Astrocyte (in vitro differentiated cells and primary cell): ENCODE data around the gene TMEM40. TPM values are rescaled to one million over a fixed set of nuclear protein-coding genes. Genes with fewer than 3 reads are reported as not detected.

Source experiments
- DNase-seq: peaks from one replicate; pipeline ENCODE4 v3.0.0-alpha.2; 2010; ENCODE audit warnings: low read depth
- FAIRE-seq: peaks from 2 replicates; lab custom pipeline; 2011; peaks lifted over from hg19 to GRCh38; lab: Jason Lieb, UNC
- H2AFZ ChIP-seq: 2 replicates; pipeline ENCODE4 v1.6.0; 2012; ENCODE audit warnings: low read depth, low read length, inconsistent platforms
- H3K27ac ChIP-seq: 2 replicates; pipeline ENCODE4 v1.5.1; 2011; ENCODE audit warnings: low read depth, low read length, inconsistent platforms
- H3K27me3 ChIP-seq: 2 replicates; pipeline ENCODE4 v1.6.0; 2011; ENCODE audit warnings: low read length, inconsistent platforms; ENCODE audit not compliant: insufficient read depth
- H3K36me3 ChIP-seq: 2 replicates; pipeline ENCODE4 v1.5.1; 2011; ENCODE audit warnings: low read length, inconsistent platforms; ENCODE audit not compliant: insufficient read depth
- H3K4me1 ChIP-seq: 2 replicates; pipeline ENCODE4 v1.5.1; 2011; ENCODE audit warnings: low read length, inconsistent platforms; ENCODE audit not compliant: insufficient read depth
- H3K4me2 ChIP-seq: 2 replicates; pipeline ENCODE4 v1.6.0; 2012; ENCODE audit warnings: low read length, inconsistent platforms
- H3K4me3 ChIP-seq: 2 replicates; pipeline ENCODE4 v1.5.1; 2011; ENCODE audit warnings: low read depth, mild to moderate bottlenecking, low read length, inconsistent platforms; ENCODE audit not compliant: insufficient read depth
- H3K79me2 ChIP-seq: 2 replicates; pipeline ENCODE4 v1.6.0; 2012; ENCODE audit warnings: mild to moderate bottlenecking, low read length, inconsistent platforms; ENCODE audit not compliant: insufficient read depth
- H3K9ac ChIP-seq: 2 replicates; pipeline ENCODE4 v1.6.0; 2012; ENCODE audit warnings: mild to moderate bottlenecking, low read length, inconsistent platforms
- H3K9me3 ChIP-seq: 2 replicates; pipeline ENCODE4 v1.5.1; 2012; ENCODE audit warnings: low read depth, mild to moderate bottlenecking, low read length, inconsistent platforms; ENCODE audit not compliant: insufficient read depth
- H4K20me1 ChIP-seq: 2 replicates; pipeline ENCODE4 v1.6.0; 2012; ENCODE audit warnings: low read length, inconsistent platforms; ENCODE audit not compliant: insufficient read depth
- H3K27ac Mint-ChIP-seq: one replicate; pipeline ENCODE4 v1.8.0; 2021; ENCODE audit warnings: mild to moderate bottlenecking, mixed read lengths; ENCODE audit not compliant: unreplicated experiment
- H3K27me3 Mint-ChIP-seq: one replicate; pipeline ENCODE4 v1.8.0; 2021; ENCODE audit warnings: low read depth, mixed read lengths; ENCODE audit not compliant: unreplicated experiment
- H3K36me3 Mint-ChIP-seq: one replicate; pipeline ENCODE4 v1.8.0; 2021; ENCODE audit warnings: low read depth, mixed read lengths; ENCODE audit not compliant: unreplicated experiment
- H3K4me1 Mint-ChIP-seq: one replicate; pipeline ENCODE4 v1.8.0; 2021; ENCODE audit warnings: low read depth, mixed read lengths; ENCODE audit not compliant: unreplicated experiment
- H3K4me3 Mint-ChIP-seq: one replicate; pipeline ENCODE4 v1.8.0; 2021; ENCODE audit warnings: mild to moderate bottlenecking, moderate library complexity, mixed read lengths; ENCODE audit not compliant: unreplicated experiment
- H3K9me3 Mint-ChIP-seq: one replicate; pipeline ENCODE4 v1.8.0; 2021; ENCODE audit warnings: mild to moderate bottlenecking, mixed read lengths; ENCODE audit not compliant: unreplicated experiment
- EZH2 ChIP-seq: IDR thresholded peaks from 2 replicates; pipeline ENCODE4 v1.6.1; 2012; ENCODE audit warnings: mild to moderate bottlenecking, low read length, inconsistent platforms; ENCODE audit not compliant: insufficient read depth
- total RNA-seq: library from RNA; stranded (reverse); gene quantifications from 2 replicates; pipeline ENCODE4 v1.2.1, GENCODE V29; 2021
- TF ChIP-seq, protein P1 (sequence below): IDR thresholded peaks from 2 replicates; pipeline ENCODE4 v1.5.1; 2011; ENCODE audit warnings: low read depth, mild to moderate bottlenecking, inconsistent platforms, low read length, moderate library complexity; ENCODE audit not compliant: insufficient read depth

The TMEM40 gene
- total RNA-seq, 1 donor from 2014 or later, result 2.0 TPM

DNA sequence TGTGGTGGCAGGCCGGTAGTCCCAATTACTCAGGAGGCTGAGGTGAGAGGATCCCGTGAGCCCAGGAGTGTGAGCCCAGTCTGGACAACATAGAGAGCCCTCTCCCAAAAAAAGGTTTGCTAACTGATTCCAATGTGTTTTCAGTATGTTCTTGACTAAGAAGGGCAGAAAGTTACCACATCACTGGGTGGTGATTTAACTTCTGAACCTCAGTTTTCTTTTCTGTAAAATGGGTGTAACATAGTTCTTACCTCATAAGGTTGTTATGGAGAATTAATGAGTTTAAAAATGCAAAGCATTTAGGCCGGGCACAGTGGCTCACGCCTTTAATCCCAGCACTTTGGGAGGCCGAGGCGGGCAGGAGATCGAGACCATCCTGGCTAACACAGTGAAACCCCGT is 66.6 kb downstream of the TMEM40 start:
- Histone ChIP-seq H3K27ac (no peak overlapping the region), H3K27me3 (no peaks in the 10 kb centered on the region), H3K9ac (no peak overlapping the region), H3K36me3 (no peaks in the 10 kb centered on the region), H3K4me1 (no peaks in the 10 kb centered on the region), H3K9me3 (no peaks in the 10 kb centered on the region), H3K79me2 (no peaks in the 10 kb centered on the region), H2AFZ (no peak overlapping the region), H3K4me3 (no peak overlapping the region), H3K4me2 (no peak overlapping the region), H4K20me1 (no peaks in the 10 kb centered on the region)
- no peak for FAIRE-seq
- TF ChIP-seq EZH2, result no peak
- TF ChIP-seq, protein P1, sequence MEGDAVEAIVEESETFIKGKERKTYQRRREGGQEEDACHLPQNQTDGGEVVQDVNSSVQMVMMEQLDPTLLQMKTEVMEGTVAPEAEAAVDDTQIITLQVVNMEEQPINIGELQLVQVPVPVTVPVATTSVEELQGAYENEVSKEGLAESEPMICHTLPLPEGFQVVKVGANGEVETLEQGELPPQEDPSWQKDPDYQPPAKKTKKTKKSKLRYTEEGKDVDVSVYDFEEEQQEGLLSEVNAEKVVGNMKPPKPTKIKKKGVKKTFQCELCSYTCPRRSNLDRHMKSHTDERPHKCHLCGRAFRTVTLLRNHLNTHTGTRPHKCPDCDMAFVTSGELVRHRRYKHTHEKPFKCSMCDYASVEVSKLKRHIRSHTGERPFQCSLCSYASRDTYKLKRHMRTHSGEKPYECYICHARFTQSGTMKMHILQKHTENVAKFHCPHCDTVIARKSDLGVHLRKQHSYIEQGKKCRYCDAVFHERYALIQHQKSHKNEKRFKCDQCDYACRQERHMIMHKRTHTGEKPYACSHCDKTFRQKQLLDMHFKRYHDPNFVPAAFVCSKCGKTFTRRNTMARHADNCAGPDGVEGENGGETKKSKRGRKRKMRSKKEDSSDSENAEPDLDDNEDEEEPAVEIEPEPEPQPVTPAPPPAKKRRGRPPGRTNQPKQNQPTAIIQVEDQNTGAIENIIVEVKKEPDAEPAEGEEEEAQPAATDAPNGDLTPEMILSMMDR, result no peak
- H3K4me3 Mint-ChIP-seq, result no peak overlapping the region
- no peak overlapping the region for H3K27ac Mint-ChIP-seq
- H3K4me1 Mint-ChIP-seq, result peaks cover 9% of the 10 kb centered on the region
- H3K27me3 Mint-ChIP-seq, result peaks cover 10% of the 10 kb centered on the region
- H3K9me3 Mint-ChIP-seq, result no peaks in the 10 kb centered on the region
- DNase-seq, result no peak
- H3K36me3 Mint-ChIP-seq, result no peaks in the 10 kb centered on the region

DNA sequence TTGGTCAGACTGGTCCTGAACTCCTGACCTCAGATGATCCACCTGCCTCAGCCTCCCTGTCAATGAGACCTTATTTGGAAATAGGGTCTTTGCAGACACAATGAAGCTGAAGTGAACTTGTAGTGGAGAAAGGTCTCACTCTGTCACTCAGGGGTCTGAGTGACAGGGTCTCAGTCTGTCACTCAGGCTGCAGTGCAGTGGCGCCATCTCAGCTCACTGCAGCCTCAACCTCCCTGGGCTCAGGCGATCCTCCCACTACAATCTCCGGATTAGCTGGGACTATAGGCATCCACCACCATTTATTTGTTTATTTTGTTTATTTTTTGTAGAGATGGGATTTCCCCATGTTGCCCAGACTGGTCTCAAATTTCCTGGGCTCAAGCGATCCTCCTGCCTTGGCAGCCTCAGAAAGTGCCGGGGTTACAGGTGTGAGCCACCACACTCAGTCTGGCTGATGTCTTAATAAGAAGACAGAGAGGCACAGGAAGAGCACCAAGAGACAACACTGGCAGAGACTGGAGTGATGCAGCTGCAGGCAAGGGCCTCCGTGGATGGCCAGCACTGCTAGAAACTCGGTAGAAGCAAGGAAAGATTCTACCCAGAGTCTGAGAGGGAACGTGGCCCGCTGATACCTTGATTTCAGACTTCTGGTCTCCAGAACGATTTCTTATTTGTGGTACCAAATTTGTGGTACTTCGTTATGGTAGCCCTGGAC is 68.9 kb downstream of the TMEM40 start:
- TF ChIP-seq, protein P1, result no peak
- TF ChIP-seq EZH2, result no peak
- Histone ChIP-seq H3K4me1 (no peaks in the 10 kb centered on the region), H3K9ac (no peak overlapping the region), H3K4me2 (no peak overlapping the region), H3K9me3 (no peaks in the 10 kb centered on the region), H3K79me2 (no peaks in the 10 kb centered on the region), H4K20me1 (no peaks in the 10 kb centered on the region), H3K27me3 (no peaks in the 10 kb centered on the region), H3K4me3 (no peak overlapping the region), H3K27ac (no peak overlapping the region), H2AFZ (no peak overlapping the region), H3K36me3 (no peaks in the 10 kb centered on the region)
- H3K4me3 Mint-ChIP-seq, result no peak overlapping the region
- DNase-seq (no peak), FAIRE-seq (no peak)
- H3K27me3 Mint-ChIP-seq, result peaks cover 10% of the 10 kb centered on the region
- no peaks in the 10 kb centered on the region for H3K9me3 Mint-ChIP-seq
- no peak overlapping the region for H3K27ac Mint-ChIP-seq
- H3K4me1 Mint-ChIP-seq, result peaks cover 9% of the 10 kb centered on the region
- no peaks in the 10 kb centered on the region for H3K36me3 Mint-ChIP-seq

DNA sequence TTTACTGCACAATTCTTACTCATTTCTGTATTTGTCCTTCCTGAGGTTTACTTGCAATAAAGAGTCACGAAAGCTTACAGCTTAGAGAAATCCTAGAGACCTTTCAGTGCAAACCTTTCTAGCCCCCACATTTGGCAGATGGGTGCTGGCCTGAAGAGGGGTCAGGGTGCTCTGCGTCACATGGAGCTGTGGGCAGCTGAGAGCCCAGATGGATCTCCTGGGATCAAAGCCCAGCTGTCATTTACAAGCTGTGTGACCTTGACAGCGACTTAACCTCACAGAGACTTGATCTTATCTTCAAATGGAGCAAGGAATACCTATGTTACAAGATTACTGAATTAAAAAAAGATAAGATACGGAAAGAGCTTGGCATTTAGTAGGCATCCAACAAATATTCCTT is 71.1 kb downstream of the TMEM40 start:
- H4K20me1 ChIP-seq, result no peaks in the 10 kb centered on the region
- Mint-ChIP-seq H3K9me3 (no peaks in the 10 kb centered on the region), H3K36me3 (no peaks in the 10 kb centered on the region), H3K27me3 (peaks cover 10% of the 10 kb centered on the region), H3K27ac (no peak overlapping the region), H3K4me1 (no peaks in the 10 kb centered on the region), H3K4me3 (no peak overlapping the region)
- H3K4me3 ChIP-seq, result no peak overlapping the region
- FAIRE-seq, result no peak
- no peak overlapping the region for H3K27ac ChIP-seq
- H2AFZ ChIP-seq, result no peak overlapping the region
- TF ChIP-seq, protein P1, result no peak
- TF ChIP-seq EZH2, result no peak
- H3K4me2 ChIP-seq, result no peak overlapping the region
- no peak overlapping the region for H3K9ac ChIP-seq
- H3K9me3 ChIP-seq, result no peaks in the 10 kb centered on the region
- no peaks in the 10 kb centered on the region for H3K27me3 ChIP-seq
- H3K36me3 ChIP-seq, result no peaks in the 10 kb centered on the region
- no peak for DNase-seq
- H3K4me1 ChIP-seq, result no peaks in the 10 kb centered on the region
- H3K79me2 ChIP-seq, result no peaks in the 10 kb centered on the region
